NCI-H1436 treated with DMSO at 0.1 percent for 48 hours (cell line): Measurements from ENCODE around the gene MRPS2.
A peak's percentile ranks its signal among the peaks of the same experiment; 100 is the strongest.
"Not testable (repeated sequence)": the region's sequence is repeated elsewhere in the genome, so short reads cannot be mapped to it uniquely, and the experiment has no call there.

Experiments used
- DNase-seq: peaks from one replicate; lab custom pipeline; 2025; lab: John Stamatoyannopoulos, UW

MRPS2 gene

DNA sequence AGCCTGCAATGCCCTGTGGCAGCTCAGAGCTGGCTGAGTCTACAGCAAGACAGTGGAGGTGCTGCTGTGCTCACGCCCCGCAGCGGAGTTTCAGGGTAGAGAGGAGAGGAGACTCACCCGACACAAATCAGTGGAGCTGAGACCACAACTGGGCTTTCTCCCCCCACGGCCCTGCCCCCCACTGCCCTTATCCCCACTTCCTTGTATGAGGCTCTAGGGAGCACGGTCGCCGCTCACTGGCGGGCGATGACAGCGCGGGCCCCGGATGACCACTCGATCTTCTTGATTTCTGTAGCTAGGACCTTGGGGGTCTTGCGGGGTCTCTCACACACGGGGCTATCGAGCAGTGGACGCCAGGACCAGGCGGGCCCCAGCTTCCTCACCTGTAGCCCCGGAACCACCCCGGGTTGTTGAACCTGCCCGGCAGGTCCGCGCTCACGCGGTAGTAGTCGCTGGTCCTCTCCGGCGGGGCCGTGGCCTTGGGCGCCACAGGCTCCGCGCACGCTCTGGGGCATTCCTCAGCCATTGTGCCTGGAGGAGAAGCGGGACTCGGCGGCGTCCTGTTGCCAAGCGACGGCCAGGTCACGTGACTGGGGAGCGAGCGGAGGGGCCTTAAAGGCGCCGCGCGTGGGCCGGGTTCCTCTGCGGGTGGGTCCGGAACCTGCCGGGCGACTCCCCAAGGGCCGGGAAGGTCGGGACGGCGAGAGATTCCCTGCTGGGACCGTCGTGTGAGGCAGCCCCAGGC is 984 bp upstream of the MRPS2 start:
- peak; percentile 5 for DNase-seq

DNA sequence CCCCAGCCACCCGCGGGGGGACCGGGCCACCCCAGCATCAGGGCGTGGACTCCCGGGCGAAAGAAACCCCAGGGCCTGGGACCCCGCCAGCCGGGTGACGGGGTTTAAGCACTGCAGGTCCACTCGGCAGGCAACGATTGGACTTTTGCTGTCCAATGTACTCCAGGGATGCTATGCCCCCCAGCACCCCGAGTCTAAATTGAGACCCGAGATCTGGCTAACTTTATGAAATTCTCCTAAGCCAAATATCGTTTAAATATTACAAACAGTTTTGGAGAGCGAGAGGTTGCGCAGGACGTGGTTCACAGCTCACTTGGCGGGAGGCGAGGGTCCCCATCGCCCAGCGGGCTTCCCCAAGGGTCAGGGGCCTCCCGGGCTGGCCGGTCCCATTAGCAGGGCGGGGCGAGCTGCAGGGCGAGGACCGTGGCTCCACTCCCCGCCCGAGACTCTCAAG is 384 bp upstream of the MRPS2 start:
- no peak for DNase-seq

DNA sequence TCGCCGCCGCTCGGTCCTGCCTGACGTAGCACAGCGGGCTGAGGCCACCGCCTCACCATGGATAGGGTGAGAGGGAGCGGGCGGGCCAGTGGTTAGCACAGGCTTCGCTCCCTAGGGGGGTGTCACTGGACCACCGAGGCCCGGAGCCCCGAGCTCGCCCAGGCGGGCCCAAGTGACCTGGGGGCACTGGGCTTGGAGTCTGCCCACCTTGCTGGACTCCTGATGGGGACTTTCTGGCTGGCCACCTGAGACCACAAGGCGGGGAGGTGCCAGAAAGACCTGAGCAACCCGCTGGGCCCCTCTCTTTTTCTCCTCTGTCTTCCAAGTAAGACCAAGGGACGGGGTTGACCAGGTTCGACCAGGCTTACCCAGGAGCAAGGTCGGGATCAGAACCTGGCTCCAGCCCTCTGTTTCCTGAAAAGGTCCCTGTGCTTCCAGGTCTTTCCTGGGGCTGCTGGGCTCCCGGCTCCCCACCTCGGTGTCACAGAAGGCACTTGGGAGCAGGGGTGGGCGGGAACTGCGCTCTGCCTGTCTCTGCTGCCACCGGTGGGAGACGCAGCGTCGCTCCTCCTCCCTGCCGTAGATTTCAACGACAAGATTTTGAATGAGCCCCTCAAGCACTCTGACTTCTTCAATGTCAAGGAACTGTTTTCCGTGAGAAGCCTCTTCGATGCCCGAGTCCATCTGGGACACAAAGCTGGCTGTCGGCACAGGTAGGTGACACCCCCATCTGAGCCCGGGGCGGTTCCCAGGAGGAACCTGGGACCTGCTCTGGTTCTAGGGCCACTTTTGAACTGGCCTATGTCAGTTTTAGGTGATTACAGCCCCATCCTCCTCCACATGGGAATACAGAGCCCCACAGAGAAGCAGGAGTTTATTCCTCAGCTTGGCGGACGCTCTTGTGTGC is 1.0 kb downstream of the MRPS2 start:
- DNase-seq = no peak

DNA sequence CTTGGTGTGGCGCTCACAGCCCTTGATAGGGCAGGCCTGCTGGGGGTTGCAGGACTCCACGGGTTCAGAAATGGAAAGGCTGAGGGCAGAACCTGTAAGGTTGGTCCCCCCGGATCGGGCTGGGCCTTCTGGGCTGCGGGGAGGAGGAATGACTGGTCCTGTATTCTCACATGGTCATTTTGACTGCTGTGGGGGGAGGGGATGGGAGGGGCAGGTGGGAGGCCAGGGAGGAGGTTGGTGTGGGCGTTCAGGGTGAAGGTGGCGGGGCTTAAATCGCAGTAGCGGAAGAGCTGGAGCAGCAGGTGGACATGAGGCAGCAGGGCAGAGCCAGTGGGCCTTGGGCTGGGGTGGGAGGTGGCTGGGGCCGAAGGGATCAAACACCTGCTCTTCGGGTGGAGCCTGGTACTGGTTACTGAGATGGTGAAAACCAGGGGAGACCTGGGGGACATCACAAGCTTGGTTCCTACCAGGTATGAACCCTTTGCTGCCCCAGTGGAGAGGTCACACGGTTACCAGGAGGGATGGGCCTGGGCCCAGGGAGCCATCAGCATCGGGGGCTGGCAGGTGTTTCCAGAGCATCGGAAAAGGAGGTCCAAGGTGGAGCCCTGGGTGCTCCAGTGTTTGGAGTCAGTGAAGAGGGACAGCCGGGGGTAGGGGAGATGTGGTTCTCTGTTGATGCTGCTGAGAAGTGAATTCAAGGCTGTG is 1.8 kb downstream of the MRPS2 start:
- DNase-seq = no peak

DNA sequence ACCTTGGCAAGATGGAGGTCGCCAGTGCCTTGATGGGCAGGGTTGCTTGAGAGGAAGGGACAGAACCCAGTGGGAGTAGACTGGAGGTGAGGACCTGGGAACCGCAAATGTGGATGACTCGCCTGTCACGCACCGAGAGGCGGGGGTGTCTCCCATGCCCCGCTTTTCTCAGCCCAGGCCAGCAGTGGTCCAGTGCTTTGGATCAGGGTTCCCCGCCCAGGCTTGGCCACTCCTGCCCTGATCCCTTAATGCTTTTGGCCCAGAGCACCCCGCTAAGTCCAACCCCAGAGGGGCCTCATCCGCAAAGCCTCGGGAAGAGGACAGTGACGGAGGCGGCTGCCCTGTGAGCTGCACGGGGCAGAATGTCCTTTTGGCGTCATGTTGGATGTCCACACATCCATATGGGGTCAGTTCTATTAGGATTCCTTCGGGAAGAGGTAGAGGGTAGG is 2.4 kb downstream of the MRPS2 start:
- no peak for DNase-seq

DNA sequence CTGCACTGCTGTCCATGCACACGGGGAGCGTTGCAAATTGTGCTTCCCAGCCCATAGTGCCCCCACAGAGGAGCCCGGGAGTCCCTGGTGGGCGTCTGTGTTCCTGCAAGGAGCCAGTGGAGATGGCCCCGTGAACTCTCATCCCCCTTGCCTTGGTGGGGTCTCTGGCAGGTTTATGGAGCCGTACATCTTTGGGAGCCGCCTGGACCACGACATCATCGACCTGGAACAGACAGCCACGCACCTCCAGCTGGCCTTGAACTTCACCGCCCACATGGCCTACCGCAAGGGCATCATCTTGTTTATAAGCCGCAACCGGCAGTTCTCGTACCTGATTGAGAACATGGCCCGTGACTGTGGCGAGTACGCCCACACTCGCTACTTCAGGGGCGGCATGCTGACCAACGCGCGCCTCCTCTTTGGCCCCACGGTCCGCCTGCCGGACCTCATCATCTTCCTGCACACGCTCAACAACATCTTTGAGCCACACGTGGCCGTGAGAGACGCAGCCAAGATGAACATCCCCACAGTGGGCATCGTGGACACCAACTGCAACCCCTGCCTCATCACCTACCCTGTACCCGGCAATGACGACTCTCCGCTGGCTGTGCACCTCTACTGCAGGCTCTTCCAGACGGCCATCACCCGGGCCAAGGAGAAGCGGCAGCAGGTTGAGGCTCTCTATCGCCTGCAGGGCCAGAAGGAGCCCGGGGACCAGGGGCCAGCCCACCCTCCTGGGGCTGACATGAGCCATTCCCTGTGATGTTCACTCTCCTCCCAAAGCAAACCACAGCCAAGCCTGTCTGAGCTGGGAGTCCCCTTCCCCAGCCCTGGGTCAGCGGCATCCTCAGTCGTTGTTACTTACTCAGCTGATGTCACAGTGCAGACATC is 3.1 kb downstream of the MRPS2 start:
- no peak for DNase-seq

DNA sequence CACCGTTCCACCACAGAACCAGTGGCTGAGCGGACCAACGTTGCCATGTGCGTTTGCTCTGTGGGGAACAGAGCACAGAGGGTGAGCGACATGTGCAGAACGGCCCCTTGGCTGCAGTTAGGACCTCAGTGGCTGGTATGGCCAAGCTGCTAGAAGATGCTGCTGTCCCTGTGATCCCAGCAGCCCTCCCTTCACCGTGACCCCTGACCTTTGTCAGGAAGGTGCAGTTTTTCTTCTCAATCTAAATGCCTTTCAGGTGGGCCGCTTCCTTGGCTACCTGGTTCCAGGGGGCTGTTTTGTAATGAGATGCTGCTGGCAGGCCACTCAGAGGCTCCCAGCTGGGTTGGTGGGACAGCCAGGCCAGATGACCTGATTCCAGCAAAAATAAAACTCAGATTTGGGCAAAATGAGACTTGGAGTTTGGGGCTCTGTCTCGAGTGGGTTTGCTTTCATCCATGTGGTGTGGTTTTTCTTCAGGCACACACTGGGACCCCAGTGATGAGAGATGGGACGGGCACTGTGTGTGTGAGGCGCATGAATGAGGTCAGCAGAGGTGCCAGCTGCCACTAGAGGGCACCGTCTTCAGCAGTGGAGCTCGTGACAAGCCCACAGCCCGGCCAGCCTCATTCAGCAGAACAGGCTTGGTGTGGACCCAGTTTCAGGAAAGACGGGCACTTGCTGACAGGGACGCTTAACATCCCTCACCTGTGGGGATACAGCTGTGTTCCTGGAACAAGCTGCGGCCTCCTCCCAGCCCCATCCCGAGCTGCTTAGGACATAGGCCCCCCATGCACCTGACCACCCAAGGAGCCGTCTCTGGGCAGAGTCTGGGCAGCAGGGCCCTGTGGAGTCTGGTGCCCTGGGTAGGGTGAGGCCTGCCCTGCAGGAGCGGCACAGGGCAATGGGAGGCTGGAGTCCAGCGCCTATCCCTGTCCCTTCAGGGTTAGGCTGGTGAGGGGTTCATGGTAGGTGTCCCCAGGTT is 4.1 kb downstream of the MRPS2 start:
- no peak for DNase-seq

DNA sequence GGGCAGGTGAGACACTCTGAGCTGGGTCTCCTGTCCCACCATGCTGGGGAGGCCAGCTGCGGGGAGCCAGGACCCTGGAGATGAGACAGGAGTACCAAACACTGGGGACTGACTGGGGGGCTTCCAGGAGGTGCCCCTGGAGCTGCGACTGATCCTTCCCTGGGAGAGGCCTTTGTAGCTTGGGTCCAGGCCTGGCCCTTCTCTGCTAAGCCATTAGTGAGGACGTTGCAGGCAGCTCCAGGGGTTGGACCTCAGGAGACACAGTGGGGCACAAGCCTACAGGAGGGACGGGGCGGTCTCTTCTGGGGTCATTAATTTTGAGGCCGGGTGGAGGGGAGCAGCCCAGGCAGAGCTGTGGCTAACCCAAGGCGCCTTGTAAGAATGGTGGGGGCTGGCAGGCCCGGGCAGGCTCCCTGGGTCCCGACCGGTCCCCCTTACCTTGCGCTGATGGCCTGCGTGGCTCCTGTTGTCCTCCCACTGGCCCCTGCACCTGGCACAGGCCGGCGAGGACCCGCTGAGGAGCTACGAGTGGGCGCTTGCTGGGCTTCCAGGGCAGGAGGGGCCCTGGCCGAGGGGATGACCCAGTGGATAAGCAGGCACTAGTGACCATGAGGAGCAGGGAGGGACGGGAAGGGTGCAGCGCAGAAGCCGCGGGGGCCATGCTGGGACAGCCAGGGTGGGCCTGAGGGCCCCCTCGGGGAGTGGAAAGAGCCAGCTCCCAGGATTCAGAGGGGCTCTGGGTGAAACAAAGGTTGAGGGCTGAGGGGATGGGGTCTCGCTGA is 5.1 kb downstream of the MRPS2 start:
- no peak for DNase-seq

DNA sequence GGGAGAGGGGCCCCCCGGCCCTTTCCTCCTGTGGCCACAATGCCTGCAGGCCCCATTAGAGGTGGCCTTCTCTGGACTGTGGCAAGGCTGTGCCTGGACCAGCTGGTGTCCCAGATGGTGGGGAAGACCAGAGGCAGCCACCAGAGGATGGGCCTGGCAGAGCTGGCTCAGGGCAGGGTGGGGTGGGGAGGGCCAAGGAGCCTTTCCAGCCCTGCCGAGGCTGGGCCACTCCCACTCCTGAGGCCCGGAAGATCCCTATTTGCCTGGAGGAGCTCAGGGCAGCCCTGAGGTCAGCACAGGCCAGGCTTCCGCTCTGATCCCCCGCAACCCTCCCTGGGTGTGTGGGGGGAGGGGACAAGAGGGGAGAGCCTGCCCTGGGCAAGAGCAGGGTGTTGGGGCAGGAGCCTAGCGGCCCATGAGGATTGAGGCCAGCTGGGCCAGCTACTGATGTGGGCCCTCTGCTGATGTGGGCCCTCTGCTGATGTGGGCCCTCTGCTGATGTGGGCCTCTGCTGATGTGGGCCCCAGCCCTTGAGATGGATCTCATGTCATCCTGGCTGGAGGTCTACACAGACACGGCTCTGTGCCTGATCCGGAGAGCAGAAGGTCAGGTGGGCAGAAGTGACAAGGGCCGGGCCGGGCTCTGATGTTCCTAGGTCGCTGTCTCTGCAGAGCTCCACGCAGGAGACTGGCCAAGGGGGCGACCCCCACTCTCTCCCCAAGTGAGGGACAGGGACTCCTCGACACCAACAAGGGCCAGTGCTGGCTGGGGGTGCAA is 6.0 kb downstream of the MRPS2 start:
- no peak for DNase-seq

DNA sequence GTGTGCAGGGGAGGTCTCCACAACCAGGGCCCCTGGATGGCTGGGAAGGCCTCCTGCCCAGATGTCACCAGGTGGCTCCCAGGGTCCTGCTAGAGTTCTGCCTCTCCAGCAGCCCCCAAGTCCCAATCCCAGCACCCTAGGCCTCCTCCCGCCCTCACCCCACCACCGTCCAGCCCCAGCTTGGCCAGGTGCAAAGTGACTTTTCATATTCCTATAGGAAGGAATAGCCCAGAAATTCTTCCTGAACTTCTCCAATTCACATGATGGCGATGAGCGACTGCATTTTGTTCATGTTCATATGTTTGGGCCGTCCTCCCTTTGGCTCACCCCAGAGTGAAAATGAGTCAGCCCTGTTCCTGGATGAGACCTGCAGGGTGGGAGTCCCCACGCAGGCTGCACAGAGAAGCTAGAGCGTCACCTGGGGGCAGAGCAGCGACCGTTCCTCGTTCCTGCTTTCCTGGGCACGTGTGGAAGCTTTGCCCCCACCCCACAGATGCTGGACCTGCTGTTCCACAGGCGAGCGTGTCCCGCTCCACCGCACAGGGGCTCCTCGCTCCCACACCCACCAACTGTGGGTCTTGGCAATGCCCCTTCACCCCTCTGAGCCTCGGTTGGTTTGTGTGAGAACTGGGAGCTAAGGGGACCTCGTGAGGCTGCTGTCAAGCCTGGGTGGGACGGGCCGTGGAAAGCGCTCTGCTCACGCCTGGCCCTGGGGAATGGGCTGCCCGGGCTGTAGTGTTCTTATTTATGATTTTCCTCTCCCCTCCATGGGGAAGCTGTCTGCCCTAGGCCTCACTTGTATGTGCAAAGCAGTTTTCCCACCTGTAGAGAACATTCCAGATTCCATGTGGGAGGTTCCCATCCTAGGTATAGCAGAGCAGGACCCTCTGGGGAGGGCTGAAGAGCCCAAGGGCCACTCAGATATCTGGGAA is 6.9 kb downstream of the MRPS2 start:
- no peak for DNase-seq

DNA sequence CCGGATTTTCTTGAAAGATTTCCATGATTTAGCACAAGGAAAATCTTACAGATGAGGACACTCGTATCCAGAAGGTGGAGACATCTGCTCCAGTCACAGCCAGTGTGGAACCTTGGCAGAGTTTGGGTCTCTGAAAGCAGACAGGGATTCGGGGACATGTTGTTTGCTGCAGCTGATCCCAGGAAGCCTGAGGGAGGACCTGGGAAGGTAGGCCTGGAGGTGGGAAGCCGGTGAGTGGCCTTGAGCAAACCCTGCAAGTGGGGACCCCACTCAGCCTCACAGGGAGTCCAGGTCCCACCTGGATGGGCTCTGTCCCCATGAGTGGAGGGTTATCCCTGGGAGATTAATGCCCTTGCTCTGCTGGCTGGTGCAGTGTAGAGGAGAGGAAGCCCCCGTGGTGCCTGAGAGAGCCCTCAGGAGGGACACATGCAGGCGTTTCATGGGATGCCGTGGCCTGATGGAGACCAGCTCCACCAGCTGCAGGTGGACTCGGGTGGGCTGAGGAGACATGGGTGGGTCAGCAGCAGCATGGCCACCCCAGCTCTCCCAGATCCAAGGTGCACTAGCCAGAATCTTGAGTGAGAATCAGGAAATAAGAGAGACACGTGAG is 7.8 kb downstream of the MRPS2 start:
- DNase-seq = no peak

DNA sequence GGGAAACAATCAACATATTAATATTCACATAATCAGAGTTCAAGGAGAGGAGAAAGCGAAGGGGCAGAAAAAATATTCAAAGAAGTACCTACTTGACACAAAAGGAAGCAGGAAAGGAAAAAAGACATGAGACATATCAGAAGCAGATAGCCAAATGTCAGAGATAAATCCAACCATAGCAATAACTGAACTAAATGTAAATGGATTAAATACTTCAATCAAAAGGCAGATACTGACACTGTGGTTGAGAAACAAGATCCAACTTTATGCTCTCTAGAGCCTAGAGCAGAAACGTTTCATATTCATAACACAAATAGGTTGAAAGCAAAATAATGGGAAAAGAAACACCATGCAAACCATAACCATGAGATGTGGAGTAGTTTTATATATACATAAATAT is 9.0 kb downstream of the MRPS2 start:
- no peak for DNase-seq

DNA sequence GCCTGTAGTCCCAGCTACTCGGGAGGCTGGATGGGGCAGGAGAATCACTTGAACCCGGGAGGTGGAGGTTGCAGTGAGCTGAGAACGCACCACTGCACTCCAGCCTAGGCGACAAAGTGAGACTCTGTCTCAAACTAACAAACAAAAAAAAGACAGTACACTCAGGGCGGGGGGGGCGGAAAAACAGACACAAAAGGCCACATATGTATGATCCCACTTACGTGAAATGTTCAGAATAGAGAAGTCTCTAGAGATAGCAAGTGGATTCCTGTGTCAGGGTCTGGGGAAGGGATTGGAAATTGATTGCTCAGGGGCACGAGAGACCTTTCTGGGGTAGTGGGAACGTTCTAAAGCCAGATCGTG is 11.7 kb downstream of the MRPS2 start:
- no peak for DNase-seq

DNA sequence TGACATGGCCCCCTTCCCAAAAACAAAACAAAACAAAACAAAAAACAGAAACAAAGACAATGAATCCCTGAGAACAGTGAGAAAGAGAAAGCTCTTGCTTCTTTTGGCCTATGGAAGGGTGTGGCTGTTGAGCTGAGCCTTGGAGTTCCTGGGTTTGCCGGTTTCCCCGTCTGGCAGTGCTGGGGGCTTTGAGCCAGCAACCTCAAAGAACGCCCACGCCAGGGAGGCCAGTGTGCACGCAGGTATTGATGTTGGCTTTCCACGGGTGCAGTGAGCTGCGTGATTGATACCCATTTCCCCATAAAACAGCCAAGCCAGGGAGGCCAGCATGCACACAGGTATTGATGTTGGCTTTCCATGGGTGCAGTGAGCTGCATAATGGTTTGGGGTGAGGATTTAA is 12.4 kb downstream of the MRPS2 start:
- DNase-seq = no peak

DNA sequence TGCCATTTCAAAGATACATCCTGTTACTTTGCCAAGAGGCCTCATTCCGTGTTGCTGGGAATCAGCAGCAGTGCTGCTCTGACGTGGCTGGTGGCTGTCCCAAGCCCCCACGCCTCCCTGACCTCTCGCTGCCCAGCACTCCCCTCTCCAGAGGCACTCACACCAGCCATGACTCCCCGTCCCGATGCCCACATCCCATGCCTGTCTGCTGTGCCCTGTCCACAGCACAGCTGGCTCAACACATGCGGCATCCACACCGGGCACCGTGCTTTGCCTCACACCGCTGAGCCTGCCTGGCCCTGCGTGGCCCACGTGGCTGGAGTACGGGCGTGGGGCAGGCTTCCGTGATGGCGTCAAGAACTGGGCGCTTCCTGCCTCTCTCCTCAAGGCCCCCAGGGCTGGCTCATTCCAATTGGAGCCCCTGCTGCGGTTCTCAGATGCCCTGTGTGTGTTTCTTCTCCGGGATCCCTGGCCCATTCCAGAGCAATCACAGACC is 12.9 kb downstream of the MRPS2 start:
- DNase-seq = no peak

DNA sequence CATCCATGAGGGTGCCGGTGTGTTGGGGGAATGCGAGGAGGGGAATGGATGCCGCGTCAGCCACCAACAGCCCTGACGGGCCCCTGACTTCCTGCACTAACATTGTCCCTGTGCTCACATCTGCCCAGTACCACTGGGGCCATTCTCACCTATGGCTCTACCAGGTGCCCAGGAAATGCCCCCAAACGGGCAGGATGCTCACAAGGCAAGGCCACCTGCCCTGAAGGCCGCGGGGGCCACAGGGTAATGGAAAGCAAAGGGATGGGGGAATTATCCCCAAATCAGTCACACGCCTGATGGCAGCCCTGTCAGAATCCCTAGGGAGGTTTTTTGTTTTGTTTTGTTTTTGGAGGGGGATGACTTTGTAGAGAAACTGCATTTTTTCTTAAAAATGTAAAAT is 13.4 kb downstream of the MRPS2 start:
- DNase-seq = not testable (repeated sequence)
